Thymus (tissue), 11 donors: ENCODE measurements around the gene CCDC92. TPM values are rescaled to one million over a fixed set of nuclear protein-coding genes. Genes with fewer than 3 reads are reported as not detected.

Source experiments
- DNase-seq, 9 donors: peaks; one replicate each; pipeline ENCODE4 v3.0.0-alpha.2; 2013; ENCODE audit warnings: low spot score in 9 of 9, low read depth in 6 of 9, missing footprints in 1 of 9
- H3K27ac ChIP-seq, 2 donors: one replicate each; pipeline ENCODE4 v1.5.1; 2013; ENCODE audit warnings: control low read depth in 1 of 2, low read depth in 1 of 2, low read length in 1 of 2, mild to moderate bottlenecking in 1 of 2, moderate library complexity in 1 of 2
- H3K27me3 ChIP-seq, 2 donors: one replicate each; pipeline ENCODE4 v1.5.1; 2013; ENCODE audit warnings: low read length in 1 of 2; ENCODE audit not compliant: control insufficient read depth in 2 of 2, insufficient read depth in 1 of 2
- H3K36me3 ChIP-seq, 2 donors: one replicate each; pipeline ENCODE4 v1.5.1; 2013; ENCODE audit warnings: low read length in 1 of 2, mild to moderate bottlenecking in 1 of 2, moderate library complexity in 1 of 2; ENCODE audit not compliant: control insufficient read depth in 2 of 2, insufficient read depth in 2 of 2
- H3K4me1 ChIP-seq, 2 donors: one replicate each; pipeline ENCODE4 v1.5.1; 2013; ENCODE audit warnings: low read length in 2 of 2; ENCODE audit not compliant: control insufficient read depth in 2 of 2, insufficient read depth in 2 of 2
- H3K4me3 ChIP-seq, 2 donors: one replicate each; pipeline ENCODE4 v1.5.1; 2013; ENCODE audit warnings: low read length in 2 of 2, control low read depth in 1 of 2, mild to moderate bottlenecking in 1 of 2
- H3K9me3 ChIP-seq, 2 donors: one replicate each; pipeline ENCODE4 v1.5.1; 2013; ENCODE audit warnings: low read length in 1 of 2, mild to moderate bottlenecking in 1 of 2; ENCODE audit not compliant: control insufficient read depth in 2 of 2, insufficient read depth in 1 of 2
- WGBS: extraction: QIAGEN DNeasy Blood & Tissue Kit; methylation state at CpG from one replicate; pipeline ENCODE4 v1.1.7; 2013; 5-methylcytosine and 5-hydroxymethylcytosine counted together
- polyA plus RNA-seq: library from polyadenylated mRNA; stranded (reverse); fragments of 200-250 nt; gene quantifications from one replicate; pipeline ENCODE4 v1.2.3, GENCODE V29; 2013
- total RNA-seq: library from RNA; stranded (reverse); fragments of 120-200 nt; gene quantifications from one replicate; pipeline ENCODE4 v1.2.4, GENCODE V29; 2013
- donor health status: healthy.

CCDC92 gene
- total and polyA plus RNA-seq, 2 donors, result 4.2 to 34.4 TPM

- Histone ChIP-seq H3K4me1 (peaks cover 0 to 10% of the 10 kb centered on the region in 2 donors), H3K9me3 (no peaks in the 10 kb centered on the region), H3K4me3 (no peak overlapping the region), H3K36me3 (no peaks in the 10 kb centered on the region), H3K27ac (no peak overlapping the region), H3K27me3 (peaks cover 0 to 3% of the 10 kb centered on the region in 2 donors)
- 99% methylated on average over 7 of the region's 7 CpGs for WGBS
- DNase-seq, result no peak
Observed at GRCh38 chr12:123891011-123891410, 81.6 kb downstream of the CCDC92 start.

- no peak for DNase-seq
- Histone ChIP-seq H3K4me3 (no peak overlapping the region), H3K9me3 (no peaks in the 10 kb centered on the region), H3K27me3 (peaks cover 0 to 3% of the 10 kb centered on the region in 2 donors), H3K27ac (no peak overlapping the region), H3K4me1 (peaks cover 0 to 10% of the 10 kb centered on the region in 2 donors), H3K36me3 (no peaks in the 10 kb centered on the region)
- WGBS, result 84% methylated on average over 10 of the region's 10 CpGs
Observed at GRCh38 chr12:123890536-123890902, 82.1 kb downstream of the CCDC92 start.

- DNase-seq, result no peak
- peaks cover 0 to 10% of the 10 kb centered on the region in 2 donors for H3K4me1 ChIP-seq
- peaks cover 0 to 3% of the 10 kb centered on the region in 2 donors for H3K27me3 ChIP-seq
- no peak overlapping the region for H3K4me3 ChIP-seq
- H3K9me3 ChIP-seq, result no peaks in the 10 kb centered on the region
- WGBS, result 86% methylated on average over 12 of the region's 12 CpGs
- no peaks in the 10 kb centered on the region for H3K36me3 ChIP-seq
- H3K27ac ChIP-seq, result no peak overlapping the region
Observed at GRCh38 chr12:123889848-123890535, 82.6 kb downstream of the CCDC92 start.

GRCh38 chr12:123888989-123889388 is 83.6 kb downstream of the CCDC92 start:
- Histone ChIP-seq H3K4me1 (peaks cover 0 to 10% of the 10 kb centered on the region in 2 donors), H3K4me3 (no peak overlapping the region), H3K27ac (no peak overlapping the region), H3K36me3 (no peaks in the 10 kb centered on the region), H3K27me3 (peaks cover 0 to 3% of the 10 kb centered on the region in 2 donors), H3K9me3 (peaks cover 2 to 4% of the 10 kb centered on the region in 2 donors)
- WGBS, result 94% methylated on average over 12 of the region's 12 CpGs
- no peak for DNase-seq

- 90% methylated on average over 22 of the region's 22 CpGs for WGBS
- Histone ChIP-seq H3K4me1 (peaks cover 0 to 10% of the 10 kb centered on the region in 2 donors), H3K27ac (no peak overlapping the region), H3K9me3 (peaks cover 2 to 8% of the 10 kb centered on the region in 2 donors), H3K36me3 (no peaks in the 10 kb centered on the region), H3K4me3 (no peak overlapping the region), H3K27me3 (peaks cover 0 to 3% of the 10 kb centered on the region in 2 donors)
- no peak for DNase-seq
Observed at GRCh38 chr12:123886931-123887582, 85.6 kb downstream of the CCDC92 start.

GRCh38 chr12:123886258-123886657 is 86.4 kb downstream of the CCDC92 start:
- no peak overlapping the region for H3K4me3 ChIP-seq
- DNase-seq, result no peak
- peaks cover 2 to 8% of the 10 kb centered on the region in 2 donors for H3K9me3 ChIP-seq
- 70% methylated on average over 13 of the region's 13 CpGs for WGBS
- H3K4me1 ChIP-seq, result peaks cover 0 to 10% of the 10 kb centered on the region in 2 donors
- H3K36me3 ChIP-seq, result no peaks in the 10 kb centered on the region
- no peak overlapping the region for H3K27ac ChIP-seq
- H3K27me3 ChIP-seq, result no peaks in the 10 kb centered on the region

Other genes with a start within 250 kb of the CCDC92 start
- 0.47 TPM for gene DNAH10, start 210.5 kb downstream of the CCDC92 start, total RNA-seq
- 0.82 TPM for gene DNAH10, start 210.5 kb downstream of the CCDC92 start, polyA plus RNA-seq
- gene ZNF664, start 384 bp upstream of the CCDC92 start, total RNA-seq, result 26.0 TPM
- 36.0 TPM for gene ZNF664, start 384 bp upstream of the CCDC92 start, polyA plus RNA-seq